Fibroblast of skin of right quadriceps (primary cell): ENCODE data around the gene DNAH17.

Source experiments
- DNase-seq: peaks from one replicate; pipeline ENCODE4 v3.0.0-alpha.2; 2013

DNAH17 gene

DNA sequence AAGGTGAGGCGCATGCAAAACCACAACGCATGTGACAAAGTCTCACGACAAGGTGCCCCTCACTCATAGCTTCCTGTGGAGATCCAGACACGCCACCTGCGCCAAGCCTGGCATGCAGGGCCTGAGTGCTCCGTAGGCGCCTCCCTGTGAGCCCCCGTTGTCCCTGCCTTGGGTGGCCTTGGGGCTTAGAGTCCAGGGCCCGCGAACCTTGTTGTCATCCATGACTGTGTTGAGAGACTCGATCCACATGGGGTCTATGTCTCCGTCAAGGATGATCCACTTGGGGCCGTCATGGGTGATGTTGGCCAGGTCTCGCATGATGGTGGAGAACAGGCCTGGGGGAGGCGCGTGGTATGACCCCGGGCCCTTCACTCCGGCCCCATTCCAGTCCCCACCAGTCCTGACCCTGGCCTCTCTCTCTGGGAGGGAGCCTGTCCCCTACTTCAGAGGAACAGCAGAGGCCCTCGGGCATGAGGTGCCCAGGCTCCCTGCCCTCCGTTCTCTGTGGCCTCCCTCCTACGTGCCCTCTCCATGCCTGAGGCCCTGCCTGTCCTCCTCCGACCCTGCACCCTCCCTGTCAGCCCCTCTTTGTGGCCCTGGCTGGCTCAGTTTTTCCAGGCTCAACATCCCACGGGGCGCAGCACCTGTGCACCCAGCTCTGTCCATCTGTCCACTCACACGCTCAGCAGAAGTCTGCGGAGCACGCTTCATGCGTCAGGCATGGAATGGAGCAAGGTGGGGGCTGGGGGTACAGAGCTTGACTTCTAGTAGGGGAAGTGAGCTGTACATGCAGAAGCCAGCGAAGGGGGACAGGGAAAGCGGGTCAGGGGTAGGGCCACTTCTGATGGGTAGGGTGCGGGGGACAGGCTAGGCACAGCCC, 85.7 kb downstream of the DNAH17 start:
- DNase-seq, result no peak

DNA sequence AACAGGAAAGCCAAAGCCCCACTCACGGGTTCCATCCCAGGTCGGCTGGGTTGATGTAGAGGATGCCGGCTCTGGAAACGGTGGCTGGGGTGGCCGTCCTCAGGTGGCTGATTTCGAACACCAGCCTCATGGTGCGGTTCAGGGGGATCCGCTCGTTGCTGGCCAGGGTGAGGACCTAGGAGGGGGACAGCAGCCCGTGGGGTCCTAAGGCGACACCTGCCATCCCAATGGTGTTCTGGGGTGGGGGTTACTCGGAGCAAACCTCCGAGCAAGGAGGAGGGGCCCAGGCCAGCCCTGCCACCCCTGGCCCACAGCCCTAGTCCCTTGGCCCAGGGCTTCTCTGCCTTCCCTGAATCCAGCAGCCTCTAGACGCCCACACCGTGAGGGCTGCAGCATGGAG, 86.5 kb downstream of the DNAH17 start:
- DNase-seq, result no peak

DNA sequence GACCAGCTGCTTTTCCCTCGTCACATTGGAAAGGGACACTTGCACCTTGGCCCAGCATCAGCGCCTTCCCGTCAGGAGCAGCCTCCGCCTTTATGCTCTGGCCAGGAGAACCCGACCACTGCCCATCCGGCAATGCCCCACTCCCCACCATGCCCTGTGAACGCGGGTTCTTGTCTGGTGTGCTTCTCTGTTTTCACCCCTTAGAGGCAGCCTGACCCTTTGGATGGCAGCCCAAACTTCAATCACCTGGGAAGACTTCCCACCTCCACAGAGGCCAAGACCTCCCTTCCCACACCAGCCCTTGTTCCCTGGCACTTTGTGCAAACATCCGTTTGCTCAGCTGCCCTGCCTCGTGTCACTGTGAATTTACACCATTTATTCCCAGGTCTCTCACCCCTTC, 87.0 kb downstream of the DNAH17 start:
- DNase-seq, result no peak

DNA sequence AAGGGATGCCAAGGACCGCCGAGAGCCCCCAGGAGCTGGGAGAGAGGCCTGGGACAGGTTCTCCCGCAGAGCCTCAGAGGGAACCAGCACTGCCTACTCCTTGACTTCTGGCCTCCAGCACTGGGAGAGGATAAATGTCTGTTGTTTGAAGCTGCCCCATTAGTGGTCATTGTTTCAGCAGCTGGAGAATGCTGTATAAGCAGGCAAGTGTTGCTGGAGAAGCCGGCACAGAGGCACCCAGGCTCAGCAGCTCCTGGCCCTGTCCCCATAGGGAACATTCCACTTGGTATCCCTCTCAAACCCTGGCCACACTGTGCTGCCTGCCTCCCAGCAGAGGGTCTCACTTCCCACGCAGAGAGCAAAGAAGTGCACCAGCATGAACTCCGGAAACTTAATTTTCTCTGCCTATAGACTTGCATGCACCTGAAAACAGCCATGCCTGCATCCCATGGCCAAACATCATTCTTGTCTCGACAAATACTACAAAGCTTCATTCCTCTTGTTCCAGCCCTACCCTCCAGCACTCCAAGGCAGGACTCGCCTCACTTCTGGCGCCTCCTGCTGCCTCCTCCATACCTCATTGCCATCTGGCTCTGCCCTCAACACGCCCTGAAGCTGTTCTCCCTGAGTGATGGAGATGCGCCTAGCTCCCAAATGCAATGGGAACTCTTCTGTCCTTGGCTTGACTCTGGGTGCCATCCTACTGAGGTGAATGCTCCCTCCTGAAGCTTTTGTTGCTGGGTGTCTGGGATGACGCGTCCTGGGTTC, 88.1 kb downstream of the DNAH17 start:
- no peak for DNase-seq

DNA sequence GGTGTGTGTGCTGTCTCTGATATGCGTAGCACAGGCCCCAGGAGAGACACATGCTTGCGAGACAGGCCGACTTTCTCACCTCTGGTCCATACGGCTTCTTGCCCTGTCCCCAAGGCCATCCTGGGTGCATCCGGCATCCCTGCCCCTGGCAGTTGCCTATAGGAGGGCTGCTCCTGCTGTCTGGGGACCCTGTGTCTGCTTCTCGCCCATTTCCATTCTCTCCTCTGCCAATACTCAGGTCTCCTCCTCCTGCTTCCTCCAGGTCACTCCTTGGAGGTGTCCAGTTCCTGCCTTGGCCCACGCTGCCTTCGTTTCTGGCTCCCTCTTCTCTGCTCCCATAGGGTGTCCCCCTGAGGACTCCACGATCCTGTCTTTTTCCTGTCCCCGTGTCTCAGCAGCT, 89.0 kb downstream of the DNAH17 start:
- no peak for DNase-seq

DNA sequence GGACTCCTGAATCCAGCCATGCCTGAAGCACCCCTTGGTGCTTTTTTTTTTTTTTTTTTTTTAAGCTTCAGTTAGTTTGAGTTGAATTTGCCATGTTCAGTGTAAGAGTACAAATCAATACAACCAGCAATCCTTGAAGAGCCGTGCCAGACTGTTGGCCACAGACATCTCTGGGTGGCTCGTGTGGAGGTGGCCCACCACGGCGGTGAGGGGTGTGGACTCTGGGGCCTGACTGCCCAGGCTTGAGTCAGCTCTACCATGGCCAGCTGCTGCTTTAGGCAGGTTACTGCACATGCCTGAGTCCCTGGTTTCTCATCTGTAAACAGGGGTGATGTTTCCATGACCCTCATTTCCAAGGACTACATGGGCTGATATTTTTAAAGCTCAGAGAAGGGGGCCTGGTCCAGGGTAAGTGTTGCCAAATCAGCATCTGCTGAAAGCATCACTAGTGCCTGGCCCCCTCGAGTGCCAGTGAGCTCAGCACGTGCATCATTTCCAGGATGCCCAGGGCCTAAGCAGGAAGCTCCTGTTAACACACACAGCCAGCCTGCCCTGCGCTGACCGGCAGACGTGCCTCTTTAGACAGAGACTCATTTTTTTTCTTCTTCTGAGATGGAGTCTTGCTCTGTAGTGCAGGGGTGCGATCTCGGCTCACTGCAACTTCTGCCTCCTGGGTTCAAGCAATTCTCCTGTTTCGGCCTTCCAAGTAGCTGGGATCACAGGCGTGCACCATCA, 90.1 kb downstream of the DNAH17 start:
- no peak for DNase-seq

DNA sequence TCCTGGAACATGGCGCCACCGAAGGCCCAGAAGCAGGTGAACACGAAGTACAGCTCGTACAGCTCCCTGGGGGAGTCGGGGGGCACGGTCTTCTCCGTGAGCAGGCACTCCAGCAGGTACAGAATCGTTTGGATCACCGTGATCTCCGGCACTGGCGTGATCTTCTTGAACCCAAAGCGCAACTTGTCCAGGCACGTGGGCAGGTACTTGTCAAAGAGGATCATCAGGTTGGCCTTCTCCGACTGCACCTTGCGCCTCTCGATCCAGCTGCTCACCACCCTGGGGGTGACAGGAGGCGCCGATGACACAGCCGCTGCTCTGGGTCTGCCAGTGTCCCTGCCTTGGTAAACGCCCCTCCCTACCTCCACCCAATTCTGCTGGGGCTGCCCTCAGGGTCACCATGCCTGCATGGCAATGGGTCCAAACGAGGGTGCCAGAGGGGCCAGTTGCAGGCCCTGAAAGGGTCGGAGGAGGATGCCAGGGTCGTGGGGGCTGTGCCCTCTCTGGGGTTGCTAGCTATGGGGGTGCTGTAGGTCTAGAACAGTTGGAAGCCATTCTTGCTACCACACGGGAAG, 90.9 kb downstream of the DNAH17 start:
- DNase-seq, result no peak

DNA sequence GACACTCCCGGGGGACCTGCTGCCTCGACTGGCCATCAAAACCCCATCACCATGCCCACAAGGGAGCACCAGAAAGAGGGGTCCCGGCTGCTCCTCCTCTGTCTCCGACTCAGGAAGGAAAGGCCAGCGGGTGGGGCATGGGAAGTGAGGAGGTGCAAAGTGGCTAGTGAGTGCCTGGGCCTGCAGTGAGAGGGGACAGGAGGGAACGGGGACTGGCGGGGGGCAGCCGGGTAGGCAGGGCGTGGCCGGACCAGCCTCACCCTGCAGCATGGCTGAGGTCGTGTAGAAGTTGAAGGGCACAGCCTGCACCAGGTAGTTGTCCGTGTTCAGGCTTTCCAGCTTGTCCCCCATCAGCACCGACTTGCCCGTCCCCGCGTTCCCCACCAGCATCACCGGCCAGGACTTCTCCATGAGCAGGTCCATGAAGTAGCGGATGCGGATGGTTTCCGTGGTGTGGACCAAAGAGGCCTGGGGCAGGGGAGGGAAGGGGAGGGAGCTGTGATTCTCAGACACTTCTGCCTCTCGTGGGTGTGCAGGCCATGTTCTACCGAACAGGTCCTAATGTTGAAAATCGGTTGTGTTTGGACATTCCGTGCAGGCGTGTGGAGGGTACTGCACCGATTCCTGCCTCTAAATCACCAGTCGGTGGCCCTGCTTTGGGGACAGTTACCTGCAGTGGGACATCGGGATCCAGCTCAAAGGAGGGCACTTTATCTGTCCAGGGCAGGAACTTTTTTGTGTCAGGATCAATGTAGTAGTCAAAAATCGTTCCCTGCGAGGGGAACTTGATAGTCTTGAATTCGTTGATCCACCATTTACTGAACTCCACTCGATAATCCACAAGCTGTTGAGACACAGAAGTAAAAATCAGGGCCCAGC, 91.7 kb downstream of the DNAH17 start:
- DNase-seq, result no peak

DNA sequence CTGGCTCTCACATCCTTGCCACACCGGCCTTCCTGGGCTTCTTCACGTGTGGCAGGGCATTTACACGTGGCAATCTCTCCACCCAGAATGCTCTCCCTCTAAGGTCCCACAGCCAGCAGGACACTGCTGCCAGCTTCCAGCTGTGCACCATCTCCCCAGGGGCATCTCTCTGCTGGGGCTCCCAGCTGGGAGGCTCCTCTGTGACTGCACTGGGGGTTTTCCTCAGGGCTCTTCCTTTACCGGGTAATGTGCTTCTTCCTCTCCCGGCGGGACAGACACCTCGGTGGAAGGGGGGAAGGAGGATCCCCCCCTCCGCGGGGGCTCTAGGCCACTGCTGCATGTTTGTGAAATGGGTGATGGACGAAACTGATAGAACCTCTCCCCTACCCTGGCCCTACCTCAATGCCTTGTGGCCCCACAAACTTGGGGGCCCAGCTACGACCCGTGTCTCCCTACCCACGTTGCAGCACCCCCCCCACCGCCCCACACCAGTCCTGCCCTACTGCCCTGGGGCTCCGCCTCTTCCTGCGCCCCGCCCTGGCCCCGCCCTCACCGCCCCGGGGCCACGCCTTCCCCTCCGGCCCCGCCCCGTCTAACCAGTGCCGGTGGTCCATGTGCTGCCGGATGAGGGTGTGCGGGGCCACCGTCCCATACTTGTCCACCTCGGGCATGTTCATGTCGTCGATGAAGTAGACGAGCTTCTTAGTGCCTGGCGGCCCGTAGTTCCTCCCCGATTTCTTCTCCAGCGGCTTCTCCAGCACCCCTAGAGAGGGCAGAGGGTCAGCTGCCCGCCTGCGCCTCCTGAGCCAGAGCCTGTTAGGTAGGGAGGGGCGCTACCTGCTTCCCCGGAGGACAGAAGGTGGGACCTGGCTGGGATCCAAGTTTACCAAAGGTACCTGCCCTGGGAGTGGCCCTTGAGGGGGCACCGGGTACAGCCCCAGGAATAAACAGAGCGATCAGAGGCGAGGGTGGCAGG, 92.6 kb downstream of the DNAH17 start:
- peak; percentile 25 for DNase-seq

DNA sequence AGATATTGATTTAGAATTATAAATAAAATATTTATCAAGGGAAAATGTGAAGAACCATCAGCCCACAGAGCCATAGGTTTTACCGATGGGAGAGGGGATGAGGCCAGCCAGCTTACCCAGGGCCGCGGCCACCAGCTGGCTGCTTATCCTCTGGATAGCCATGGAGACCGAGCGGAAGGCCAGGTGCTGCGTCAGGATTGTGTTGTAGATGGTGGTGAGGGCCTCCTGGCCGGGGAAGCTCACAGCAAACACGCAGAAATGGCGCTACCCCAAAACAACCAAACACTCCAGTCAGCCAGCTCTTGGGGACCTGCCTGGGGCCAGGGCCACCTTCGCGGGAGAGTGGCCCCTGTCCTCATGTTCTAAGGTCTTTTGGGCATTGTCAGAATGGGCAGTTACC, 97.8 kb downstream of the DNAH17 start:
- DNase-seq, result no peak

DNA sequence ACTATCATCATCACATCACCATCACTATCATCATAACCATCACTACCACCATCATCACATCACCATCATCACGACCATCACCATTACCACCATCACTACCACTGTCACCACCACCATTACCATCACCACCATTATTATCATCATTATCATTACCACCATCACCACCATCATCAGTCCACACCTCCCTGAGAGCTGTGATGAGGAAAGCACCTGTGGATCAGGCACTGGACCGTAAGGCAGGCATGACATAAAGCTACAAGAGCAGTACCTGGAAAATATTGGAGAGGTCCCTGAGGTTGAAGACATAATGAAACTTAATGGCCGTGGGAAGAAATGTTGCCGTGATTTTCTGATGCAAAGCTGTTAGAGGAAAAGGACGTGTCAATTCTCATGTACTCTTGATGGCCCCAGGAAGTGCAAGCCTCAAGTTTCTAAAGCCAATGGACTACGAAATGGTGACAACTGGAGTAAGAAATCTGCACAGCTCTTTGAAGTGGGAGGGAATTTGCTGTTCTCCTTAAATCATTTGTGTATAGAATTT, 98.4 kb downstream of the DNAH17 start:
- no peak for DNase-seq

DNA sequence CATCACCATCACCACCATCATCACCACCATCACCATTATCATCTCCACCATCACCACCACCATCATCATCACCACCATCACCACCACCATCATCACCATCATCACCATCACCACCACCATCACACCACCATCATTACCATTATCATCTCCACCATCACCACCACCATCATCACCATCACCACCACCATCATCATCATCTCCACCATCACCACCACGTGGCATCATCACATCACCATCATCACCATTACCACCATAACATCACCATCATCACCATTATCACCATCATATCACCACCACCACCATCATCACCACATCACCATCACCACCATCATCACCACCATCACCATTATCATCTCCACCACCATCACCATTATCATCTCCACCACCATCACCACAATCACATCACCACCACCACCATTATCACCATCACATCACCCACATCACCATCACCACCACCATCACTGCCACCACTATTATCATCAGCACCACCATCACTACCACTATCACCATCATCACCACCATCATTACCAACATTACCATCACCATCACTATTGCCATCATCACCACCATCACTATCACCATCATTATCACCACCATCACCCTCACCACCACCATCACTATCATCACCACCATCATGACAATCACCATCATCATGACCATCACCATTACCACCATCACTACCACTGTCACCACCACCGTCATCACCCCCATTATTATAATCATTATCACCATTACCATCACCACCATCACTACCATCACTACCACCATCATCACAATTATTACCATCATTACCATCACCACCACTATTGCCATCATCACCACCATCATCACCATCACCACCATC, 99.1 kb downstream of the DNAH17 start:
- no peak for DNase-seq

DNA sequence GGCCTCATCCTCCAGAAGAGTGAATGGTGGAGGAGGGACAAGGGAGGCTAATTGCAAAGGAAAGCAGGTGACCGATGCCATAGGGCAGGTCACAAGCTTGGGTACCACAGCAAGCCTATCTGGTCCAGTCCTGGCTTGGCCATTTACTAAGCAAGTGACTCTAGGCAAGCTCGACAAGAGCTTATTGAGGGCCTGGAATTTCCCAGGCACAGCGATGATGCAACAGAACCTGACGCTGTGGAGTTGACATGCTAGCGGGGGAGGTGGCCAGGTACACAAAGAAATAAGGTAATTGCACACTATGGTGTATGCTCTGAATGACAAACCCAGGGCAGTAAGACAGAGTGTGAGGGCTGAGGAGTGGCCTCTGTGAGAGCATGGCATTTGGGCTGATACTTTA, 100.2 kb downstream of the DNAH17 start:
- no peak for DNase-seq

DNA sequence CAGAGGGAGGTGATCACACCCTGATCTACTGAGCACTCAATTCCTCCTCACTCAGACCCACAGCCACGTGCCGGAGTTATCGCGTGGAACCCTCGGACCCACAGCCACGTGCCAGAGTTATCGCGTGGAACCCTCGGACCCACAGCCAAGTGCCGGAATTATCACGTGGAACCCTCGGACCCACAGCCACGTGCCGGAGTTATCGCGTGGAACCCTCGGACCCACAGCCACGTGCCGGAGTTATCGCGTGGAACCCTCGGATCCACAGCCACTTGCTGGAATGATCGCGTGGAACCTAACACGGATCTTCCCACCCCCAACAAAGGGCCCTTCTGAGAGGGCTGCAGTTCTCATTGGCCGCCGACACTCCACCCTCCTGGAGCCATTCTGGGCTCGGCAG, 101.0 kb downstream of the DNAH17 start:
- no peak for DNase-seq

DNA sequence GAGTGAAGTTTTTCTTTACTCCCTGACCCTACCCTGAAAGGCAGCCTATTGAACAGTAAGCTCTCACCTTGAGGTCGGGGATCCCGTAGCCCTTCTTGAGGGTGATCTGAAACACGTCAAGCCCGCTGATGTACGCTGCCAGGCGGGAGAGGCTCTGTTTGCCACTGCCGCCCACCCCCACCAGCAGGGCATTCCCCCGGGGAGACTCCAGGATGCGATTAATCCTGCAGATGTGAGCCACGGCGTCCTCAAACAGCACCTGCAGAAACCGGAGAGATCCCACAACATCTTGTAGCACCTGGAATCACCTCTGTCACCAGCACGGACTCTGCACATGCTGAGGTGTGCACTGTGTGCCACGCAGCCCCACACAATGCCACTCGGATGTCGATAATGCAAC, 102.0 kb downstream of the DNAH17 start:
- no peak for DNase-seq

DNA sequence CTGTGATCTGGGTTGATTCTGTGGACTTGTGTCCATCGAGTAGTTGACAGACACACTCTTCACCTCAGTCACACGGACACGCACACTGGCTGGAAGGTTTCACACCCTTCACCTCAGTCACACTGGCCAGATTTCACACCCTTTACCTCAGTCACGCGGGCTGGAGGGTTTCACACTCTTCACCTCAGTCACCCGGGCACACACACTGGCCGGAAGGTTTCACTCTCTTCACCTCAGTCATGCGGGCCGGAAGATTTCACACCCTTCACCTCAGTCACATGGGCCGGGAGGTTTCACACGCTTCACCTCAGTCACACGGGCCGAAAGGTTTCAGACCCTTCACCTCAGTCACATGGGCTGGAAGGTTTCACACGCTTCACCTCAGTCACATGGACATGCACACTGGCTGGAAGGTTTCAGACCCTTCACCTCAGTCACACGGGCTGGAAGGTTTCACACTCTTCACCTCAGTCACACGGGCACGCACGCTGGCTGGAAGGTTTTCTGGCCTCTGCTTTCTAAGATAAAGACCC, 102.5 kb downstream of the DNAH17 start:
- no peak for DNase-seq

DNA sequence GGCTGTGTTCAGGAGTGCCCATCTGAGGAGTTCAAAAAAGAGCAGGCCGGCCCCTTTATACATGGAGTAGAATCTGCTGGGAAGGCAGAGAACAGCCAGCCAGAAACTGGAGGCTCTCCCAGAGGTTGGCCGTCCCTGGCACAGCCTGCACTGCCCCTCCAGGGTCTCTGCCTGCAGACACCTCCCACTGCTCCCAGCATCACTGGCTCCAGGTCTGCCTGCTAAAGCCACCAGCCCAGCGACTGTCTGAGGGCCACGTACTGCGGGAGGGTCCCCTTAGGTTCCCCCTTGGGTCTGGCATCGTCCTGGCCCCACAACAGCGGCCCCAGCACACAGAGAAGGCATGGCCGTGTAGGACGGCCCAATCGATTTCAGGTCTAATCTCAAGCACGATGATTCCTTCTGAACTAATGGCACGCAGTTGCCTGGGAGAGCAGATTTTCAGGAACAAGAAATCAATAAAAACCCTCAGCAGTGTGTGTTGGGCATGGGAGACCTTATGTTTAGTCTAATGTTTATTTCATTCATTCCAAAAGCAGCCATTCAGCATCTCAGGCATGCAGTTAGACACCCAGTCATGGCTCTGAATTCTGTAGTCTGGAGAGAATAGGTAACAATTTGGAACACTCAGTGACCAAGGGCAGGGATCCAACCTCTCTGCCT, 103.1 kb downstream of the DNAH17 start:
- no peak for DNase-seq

DNA sequence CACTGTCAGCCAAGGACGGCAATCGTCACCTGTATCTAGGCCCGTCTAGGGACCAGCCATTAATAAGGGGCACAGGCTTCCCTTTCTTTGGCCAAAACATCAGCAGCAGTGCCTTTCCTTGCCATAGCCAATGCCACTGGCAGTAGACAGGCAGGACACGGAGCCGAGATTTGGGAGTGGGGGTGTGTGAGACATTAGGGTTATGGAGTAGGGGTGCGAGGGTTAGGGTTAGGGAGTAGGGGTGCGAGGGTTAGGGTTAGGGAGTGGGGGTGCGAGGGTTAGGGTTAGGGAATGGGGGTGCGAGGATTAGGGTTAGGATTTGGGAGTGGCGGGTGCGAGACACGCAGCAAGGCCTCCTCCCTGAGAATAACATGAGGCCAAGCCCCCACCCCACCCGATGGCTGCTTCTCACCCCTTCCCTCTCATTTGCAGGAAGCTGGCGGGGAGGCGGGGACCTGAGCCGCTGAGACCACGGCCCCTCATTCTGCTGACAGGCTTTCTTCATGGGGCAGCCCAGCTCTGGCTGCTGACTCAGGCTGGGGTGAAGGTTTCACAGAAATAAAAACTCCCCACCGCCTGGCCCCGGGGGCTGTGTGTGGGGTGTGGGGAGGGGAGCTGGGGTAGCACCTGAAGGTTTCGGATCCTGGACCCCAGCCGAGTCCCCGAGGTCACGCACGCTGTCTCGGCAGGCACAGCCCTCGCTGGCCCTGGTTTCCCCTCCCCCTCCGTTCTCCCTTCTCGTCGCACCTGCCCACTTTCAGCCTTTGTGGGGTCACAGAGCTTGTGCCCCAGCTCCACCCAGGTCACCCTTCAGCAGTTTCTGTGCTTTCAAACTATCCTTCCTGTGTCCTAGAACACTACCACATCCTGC, 104.9 kb downstream of the DNAH17 start:
- DNase-seq, result no peak
